CD4-positive, alpha-beta T cell treated with Interleukin-4 for 4 hours (primary cell): ENCODE results near the gene SCFD2.
"Not testable (repeated sequence)": the region's sequence is repeated elsewhere in the genome, so short reads cannot be mapped to it uniquely, and the experiment has no call there.

Experiments used
- DNase-seq: peaks from one replicate; pipeline ENCODE4 v3.0.0-alpha.2; 2020

Gene SCFD2

DNA sequence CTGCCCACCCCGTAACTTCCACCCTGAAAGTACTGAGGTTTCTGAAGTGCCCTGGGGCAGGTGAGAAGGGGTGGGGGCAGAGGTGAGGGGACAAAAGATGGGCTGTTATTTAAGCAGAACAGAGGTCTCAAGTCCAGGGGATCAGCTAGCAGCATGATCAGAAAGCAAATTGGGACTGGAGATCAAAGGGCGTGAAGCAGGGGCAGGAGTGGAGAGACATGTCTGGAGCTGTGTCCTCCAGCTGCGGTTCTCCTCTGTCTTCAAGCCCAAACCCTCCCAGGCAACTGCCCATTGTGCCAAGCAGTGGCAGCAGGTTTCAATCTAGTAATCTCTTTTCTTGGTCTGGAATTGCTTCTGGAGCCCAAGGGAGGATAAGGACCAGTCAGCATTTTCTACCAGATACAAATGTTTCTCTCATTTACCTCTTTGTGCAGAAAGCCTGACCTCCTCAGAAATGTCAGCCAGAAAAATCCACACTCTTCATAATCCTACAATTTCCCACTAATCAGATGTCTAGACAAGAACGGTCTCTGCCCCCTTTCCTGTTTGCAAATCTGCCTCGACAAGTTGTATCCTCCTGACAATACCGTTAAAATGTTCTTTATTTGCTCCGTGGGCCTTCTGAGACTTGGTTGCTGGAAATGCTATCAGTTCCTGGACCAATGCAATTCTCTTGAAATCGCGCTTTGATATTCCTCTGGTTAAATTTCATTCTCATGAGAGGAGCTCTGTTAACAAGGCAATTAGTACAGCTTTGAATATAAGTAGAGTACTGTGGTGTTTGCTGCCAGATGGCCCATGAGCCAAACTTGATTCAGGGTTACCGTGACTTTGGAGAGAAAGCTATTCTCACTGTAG, 526.9 kb downstream of the SCFD2 start:
- DNase-seq, result no peak

DNA sequence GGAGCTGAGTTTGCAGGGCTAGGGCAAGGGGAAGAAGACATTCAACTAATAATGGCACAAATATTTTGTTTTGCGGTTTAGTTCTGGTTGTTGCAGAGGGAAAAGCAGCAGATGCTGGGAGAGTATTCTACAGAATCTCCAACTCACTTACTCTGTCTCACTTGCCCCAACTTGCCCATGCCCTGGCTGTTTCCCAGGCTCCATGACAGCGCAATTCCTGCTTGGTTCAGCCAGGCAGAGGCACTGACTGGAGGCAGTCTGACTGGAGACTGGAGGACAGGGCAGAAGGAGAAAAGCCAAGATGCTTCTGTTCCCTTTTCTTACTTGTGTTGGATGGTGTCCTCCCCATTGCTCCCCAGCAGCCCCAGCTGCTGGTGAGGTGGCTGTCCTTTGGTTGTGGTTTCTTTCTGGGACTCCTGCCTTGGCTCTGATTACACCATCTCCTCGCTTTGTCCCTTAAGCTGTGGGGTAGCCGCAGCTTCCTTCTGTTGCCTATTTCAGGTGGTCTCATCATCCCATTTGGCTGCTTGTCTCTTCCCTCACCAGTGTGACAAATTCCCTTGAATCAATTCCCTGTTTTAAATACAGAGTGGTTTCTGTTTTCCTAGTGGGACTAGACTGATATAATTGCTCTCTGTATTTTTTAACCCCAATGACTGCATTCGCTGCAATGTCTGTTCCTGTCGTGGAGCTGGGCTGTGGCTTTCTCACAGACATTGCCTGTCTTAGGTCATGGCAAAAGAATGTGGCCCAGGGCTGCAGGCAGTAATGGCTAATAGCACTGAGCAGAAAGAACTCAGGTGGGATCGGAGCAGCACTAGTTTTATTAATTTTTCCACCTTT, 527.9 kb downstream of the SCFD2 start:
- no peak for DNase-seq

DNA sequence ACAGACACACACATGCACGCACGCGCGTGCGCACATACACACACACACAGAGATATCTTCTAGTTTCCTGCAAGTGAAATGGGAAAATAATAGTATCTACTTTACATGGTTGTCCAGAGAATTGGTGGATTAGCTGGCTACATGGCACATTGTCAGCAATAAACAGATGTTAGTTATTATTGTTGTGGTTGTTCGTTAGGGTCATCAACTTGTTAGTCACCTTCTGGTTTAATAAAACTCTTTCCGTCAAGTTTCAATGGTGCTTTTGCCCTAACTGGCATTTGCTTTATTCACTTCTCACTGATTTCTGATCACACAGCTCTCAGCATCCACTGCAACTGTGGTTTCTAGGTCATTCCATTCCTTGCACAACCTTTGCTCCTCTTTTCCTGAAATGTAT, 529.2 kb downstream of the SCFD2 start:
- no peak for DNase-seq

DNA sequence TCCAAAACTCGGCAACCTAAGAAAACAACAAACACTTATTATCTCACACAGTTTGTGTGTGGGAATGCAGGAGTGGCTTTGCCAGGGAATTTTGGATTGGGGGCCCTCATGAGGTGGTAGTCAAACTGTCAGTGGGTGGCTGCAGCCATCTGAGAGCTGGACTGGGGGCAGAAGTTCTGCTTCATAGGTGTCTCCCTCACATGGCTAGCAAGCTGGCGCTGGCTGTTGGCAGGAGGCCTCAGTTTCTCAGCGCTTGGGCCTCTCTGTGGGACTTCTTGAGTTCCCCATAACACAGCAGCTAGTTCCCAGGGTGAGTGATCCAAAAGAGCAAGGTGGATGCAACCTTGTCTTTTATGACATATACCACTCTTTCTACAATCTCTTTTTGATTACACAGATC, 529.7 kb downstream of the SCFD2 start:
- no peak for DNase-seq

DNA sequence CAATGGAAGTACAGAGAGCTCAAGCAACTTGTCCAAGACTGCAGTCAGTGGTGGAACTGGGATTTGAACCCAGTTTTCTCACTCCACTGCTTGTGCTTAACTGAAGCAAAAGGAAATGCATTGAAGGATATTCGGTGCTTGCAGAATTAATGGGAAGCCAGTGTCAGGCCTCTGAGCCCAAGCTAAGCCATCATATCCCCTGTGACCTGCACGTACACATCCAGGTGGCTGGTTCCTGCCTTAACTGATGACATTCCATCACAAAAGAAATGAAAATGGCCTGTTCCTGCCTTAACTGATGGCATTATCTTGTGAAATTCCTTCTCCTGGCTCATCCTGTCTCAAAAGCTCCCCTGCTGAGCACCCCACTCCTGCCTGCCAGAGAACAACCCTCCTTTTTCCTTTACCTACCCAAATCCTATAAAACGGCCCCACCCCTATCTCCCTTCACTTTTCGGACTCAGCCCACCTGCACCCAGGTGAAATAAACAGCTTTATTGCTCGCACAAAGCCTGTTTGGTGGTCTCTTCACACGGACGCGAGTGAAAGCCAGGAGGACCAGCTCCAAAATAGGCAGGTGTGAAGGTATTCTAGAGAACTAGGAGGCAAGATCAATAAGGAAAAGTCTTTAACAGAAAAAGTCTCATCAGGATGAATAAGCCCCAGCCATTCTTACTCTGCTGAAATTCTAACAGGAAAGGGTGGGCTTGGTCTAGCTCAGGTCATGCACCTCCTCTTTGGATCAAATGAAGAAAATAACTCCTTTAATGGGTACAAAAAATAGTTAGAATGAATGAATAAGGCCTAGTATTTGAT, 531.0 kb downstream of the SCFD2 start:
- DNase-seq, result not testable (repeated sequence)

DNA sequence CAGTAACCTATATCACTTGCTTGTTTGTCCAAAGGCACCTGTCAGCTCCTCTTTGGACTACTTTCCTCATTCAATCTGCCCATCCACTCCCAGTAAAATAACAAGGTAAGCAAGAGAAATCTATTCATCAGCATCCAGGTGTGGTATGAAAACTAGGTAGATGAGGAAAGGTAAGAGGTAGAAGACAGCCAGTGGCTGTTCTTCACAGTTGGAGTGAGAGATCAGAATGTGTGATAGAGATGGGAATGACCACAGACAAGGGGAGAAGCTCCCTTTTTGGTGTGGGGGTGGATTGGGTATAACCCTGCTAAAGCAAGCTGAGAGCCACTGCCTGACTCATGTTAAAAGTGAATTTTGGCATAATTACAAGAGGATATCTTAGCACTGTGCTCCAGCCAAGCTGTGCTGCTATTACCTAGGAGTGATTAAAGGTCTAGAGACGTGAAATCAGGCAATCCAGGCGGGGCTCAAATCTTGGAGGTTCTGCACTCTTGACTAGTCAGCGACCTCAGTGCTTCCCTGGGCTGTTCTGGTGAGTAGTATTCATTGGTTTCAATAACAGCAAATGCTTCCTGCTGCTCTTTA, 531.8 kb downstream of the SCFD2 start:
- DNase-seq, result no peak

DNA sequence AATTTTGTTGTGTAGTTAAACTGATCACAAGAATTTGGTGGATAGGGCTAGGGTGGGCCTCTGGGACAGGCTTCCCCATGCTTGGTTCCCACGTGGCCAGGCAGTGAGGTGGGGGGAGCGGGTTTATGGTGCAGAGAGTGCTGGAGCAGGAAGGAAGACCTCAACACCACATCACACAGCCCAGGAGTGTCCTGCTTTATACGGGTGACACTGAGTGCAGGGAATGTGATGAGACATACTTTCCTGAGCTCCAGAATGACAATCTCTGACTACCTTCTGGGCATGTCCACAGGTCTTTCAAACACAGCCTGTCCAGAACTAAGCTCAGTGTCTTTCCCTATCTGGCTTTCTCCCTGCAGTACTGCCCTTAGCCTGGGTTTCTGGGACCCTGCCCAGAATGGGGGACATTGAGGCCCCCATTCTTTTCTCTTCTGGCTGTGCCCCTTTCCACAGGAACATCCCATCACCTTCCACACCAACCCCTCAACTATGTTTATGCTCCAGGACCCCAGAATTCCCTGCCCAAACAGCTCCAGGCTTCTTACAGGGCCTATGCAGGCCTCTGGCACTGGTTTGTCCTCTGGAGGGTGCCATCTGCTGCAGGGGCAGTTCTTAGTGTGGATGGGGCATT, 540.3 kb downstream of the SCFD2 start:
- DNase-seq, result no peak

DNA sequence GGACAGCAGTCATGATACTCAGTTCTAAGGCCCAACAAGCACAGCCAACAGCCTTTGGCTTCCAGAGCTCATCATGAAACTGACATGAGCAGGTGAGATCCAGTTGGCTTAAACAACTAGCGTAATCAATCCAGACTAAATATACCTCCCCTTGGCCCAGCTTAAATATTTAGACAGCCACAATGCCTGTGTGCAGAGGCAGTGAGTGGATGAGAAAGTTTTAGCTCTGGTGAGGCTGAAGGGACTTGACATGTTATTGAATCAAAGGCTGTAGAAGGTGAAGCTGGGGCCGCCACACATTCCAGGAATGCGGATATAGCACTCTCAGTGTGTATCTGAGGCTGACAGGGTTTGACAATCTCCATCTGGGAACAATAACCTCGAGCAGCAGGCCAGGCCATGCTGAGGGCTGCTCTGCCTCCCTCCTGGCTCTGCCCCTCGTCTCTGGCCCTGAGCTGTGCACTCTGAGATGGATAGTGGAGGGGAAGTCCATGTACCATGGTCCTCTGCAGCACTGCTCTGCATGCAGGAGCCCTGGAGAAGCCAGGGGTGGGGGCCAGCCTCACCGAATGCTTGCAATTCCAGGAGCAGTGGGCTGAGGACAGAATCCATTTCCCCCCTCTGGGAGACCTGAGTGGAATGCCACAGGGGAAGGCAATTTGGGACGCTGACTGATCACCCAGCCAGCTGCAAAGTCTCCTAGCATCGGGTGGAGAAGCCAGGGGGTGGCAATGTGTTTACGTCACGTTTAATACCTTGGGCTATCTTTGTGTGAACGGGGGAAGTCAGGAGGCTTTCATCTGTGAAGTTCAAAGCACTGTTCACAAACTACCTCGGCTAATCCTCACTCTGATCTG, 541.0 kb downstream of the SCFD2 start:
- DNase-seq, result no peak

DNA sequence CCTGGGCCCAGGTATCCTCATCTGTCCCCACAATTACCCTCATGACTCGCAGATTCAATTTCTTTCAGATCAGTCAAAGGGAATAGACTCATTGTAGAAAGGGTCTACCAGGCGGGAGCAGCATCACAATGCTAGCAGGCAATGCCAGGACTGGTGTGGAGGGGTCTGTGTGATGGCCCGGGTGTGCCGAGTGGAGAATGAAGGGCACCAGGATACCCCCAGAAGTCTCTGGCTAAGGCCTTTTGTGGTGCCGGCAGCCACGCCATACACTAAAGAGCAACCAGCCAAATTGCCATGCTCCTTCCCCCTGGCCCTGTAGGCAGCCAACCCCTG, 541.6 kb downstream of the SCFD2 start:
- no peak for DNase-seq

DNA sequence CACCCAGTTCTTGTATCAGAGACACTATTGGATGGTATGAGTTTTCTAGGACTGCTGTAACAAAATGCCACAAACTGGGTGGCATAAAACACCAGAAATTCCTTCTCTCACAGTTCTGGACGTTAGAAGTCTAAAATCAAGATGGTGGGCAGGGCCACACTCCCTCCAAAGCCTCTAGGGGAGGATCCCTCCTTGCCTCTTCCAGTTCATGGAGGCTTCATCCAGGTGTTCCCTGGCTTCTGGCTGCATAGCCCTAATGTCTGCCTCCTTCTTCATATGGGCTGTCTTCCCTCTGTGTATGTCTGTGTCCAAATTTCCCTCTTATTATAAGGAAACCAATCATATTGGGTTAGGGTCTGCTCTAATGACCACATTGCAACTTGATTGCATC, 542.2 kb downstream of the SCFD2 start:
- no peak for DNase-seq
